Right atrium auricular region (tissue), 2 donors: ENCODE results near the gene KLHDC3. TPM values are rescaled to one million over a fixed set of nuclear protein-coding genes. Genes with fewer than 3 reads are reported as not detected.

ENCODE experiments used
- DNase-seq: peaks from one replicate; pipeline ENCODE4 v3.0.0-alpha.2; 2019; ENCODE audit warnings: low spot score
- H3K27ac ChIP-seq, 2 donors: fragments of 200-600 bp; sonication (generic); 1 replicate in 1 of 2; 2 replicates in 1 of 2; pipeline ENCODE4 v1.5.1; 2016 to 2019
- H3K27me3 ChIP-seq, 2 donors: fragments of 200-600 bp; sonication (generic); one replicate each; pipeline versions ENCODE4 v1.5.1 to v1.6.0; 2017 to 2019
- H3K36me3 ChIP-seq: fragments of 200-600 bp; sonication (generic); one replicate; pipeline ENCODE4 v1.5.1; 2016
- H3K4me1 ChIP-seq, 2 donors: fragments of 200-600 bp; sonication (generic); one replicate each; pipeline versions ENCODE4 v1.5.1 to v1.6.0; 2017 to 2019
- H3K4me3 ChIP-seq, 2 donors: fragments of 200-600 bp; sonication (generic); 1 replicate in 1 of 2; 2 replicates in 1 of 2; pipeline ENCODE4 v1.5.1; 2017 to 2019; ENCODE audit warnings: mild to moderate bottlenecking in 1 of 2, moderate library complexity in 1 of 2
- H3K9me3 ChIP-seq, 2 donors: fragments of 200-600 bp; sonication (generic); one replicate each; pipeline ENCODE4 v1.5.1; 2019
- total RNA-seq, 2 donors: library from RNA; depleted of rRNA; stranded (reverse); fragments of >200 nt; gene quantifications; one replicate each; pipeline ENCODE4 v1.1.0, GENCODE V29; 2016
- TF ChIP-seq, protein P1 (sequence below), 2 donors: fragments of 200-600 bp; sonication (generic); IDR thresholded peaks; one replicate each; pipeline ENCODE4 v1.5.1; 2019; ENCODE audit warnings: antibody characterized with exemption in 2 of 2

The KLHDC3 gene
- total RNA-seq, 2 donors from 2014 or later: 122 to 153 TPM

DNA sequence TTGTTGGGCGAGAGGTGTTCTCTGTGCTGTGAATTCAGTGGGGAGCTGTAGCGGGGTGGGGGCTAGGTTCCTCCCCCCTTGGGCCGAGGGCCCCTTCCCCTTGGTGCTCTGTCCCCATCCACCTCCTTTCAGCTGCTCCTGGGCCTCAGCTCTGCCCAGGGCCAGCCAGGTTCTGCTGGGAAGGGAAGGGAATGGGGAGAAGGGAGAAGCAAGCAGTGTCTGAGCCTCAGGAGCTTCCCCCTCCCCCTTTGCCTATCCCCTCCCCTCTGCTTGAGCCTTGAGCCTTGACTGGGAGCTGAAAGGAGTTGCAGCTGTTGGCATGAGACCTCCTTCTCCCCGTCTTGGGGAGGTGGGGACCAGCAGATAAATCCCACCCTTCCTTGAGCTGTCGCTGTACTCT, 6.8 kb downstream of the KLHDC3 start:
- Histone ChIP-seq H3K27me3 (no peaks in the 10 kb centered on the region), H3K27ac (peak overlapping the region; percentile 78 to 93), H3K9me3 (no peaks in the 10 kb centered on the region), H3K36me3 (peaks cover 49% of the 10 kb centered on the region), H3K4me3 (peak overlapping the region; percentile 81 to 84), H3K4me1 (peaks cover 0 to 58% of the 10 kb centered on the region in 2 donors)
- no peak for DNase-seq
- TF ChIP-seq, protein P1, sequence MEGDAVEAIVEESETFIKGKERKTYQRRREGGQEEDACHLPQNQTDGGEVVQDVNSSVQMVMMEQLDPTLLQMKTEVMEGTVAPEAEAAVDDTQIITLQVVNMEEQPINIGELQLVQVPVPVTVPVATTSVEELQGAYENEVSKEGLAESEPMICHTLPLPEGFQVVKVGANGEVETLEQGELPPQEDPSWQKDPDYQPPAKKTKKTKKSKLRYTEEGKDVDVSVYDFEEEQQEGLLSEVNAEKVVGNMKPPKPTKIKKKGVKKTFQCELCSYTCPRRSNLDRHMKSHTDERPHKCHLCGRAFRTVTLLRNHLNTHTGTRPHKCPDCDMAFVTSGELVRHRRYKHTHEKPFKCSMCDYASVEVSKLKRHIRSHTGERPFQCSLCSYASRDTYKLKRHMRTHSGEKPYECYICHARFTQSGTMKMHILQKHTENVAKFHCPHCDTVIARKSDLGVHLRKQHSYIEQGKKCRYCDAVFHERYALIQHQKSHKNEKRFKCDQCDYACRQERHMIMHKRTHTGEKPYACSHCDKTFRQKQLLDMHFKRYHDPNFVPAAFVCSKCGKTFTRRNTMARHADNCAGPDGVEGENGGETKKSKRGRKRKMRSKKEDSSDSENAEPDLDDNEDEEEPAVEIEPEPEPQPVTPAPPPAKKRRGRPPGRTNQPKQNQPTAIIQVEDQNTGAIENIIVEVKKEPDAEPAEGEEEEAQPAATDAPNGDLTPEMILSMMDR (IDR thresholded peaks at IDR 0.05): no peak

DNA sequence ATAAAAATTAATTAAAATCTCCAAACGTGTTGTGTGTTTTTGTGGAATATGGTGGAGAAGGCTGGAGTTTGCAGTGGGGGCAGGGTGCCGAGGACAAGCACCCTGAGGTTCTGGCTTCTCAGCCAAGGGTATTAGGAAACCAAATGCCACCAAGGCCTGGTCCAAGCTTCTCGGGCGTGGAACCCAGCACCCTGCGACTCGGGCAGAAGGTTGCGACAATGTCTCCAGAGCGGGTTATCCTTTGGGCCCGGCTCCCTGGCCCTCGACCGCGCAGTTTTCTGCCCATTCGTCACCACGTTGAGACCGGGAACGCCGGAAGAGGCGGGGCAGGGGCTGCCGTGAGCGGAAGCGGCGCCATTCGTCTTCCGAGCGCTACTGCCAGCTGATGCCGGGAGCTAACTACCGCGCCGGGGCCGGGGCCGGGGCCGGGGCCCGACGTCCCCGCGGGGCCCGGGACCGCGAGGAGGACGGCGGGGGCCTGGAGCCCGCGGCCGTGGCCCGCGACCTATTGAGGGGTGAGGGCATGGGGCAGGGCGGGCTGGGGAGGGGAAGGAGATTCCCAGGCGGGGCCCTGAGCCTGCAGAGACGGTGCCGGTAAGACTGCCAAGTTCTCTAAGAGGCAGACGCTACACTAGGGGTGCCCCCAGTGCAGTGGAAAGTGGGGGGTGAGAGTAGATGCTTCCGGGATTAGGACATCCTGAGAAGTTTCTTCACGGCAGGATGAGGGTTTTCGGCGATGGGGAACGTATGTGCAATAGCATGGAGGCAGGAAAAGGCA, 7.4 kb downstream of the KLHDC3 start, which contains the start of gene RRP36:
Gene RRP36 (plus strand): TSS at position 354 of the 778 bp plus-strand sequence. CDS start 32 bp downstream, at position 386.
- peak within 1 kb of the TSS; percentile 81 to 84 for H3K4me3 ChIP-seq
- peak within 1 kb of the TSS; percentile 78 to 93 for H3K27ac ChIP-seq
- peak; percentile 83 for DNase-seq
- no peaks in the 10 kb centered on the region for H3K9me3 ChIP-seq
- peaks cover 0 to 52% of the 10 kb centered on the region in 2 donors for H3K4me1 ChIP-seq
- no peaks in the 10 kb centered on the region for H3K27me3 ChIP-seq
- H3K36me3 ChIP-seq: peaks cover 55% of the 10 kb centered on the region
- TF ChIP-seq, protein P1 (IDR thresholded peaks at IDR 0.05): no peak

DNA sequence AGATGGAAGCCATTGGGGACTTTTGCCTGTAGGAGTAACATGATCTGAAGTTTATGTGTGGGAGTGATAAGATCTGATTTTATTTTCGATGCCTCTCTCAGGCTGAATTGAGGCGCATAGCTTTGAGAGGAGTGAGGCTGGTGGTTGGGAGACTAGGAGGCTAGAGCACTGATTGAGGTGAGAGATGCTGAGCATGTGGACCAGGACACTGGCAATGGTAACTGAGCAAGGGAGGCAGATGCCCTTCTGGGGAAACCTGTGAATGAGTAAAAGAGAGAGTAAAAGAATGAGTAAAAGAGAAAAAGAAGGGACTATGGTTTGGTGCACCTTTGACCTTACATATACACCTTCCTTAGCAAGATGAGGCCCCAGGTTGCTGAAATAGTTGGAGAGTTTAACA, 10.4 kb downstream of the KLHDC3 start:
- no peaks in the 10 kb centered on the region for H3K9me3 ChIP-seq
- H3K27ac ChIP-seq: no peak overlapping the region
- no peak overlapping the region for H3K4me3 ChIP-seq
- H3K36me3 ChIP-seq: peaks cover 61% of the 10 kb centered on the region
- H3K27me3 ChIP-seq: no peaks in the 10 kb centered on the region
- no peak for DNase-seq
- H3K4me1 ChIP-seq: peaks cover 0 to 33% of the 10 kb centered on the region in 2 donors
- TF ChIP-seq, protein P1 (IDR thresholded peaks at IDR 0.05): no peak

DNA sequence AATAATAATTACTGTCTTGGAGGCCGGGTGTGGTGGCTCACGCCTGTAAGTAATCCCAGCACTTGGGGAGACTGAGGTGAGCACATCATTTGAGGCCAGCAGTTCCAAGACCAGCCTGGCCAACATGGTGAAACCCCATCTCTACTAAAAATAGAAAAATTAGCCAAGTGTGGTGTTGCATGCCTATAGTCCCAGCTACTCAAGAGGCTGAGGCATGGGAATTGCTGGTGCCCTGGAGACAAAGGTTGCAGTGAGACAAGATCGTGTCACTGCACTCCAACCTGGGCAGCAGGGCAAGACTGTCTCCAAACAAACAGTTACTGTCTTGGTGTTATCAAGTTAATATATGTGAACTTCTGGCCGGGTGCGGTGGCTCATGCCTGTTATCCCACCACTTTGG, 12.3 kb downstream of the KLHDC3 start:
- TF ChIP-seq, protein P1 (IDR thresholded peaks at IDR 0.05): no peak
- H3K4me1 ChIP-seq: peaks cover 0 to 21% of the 10 kb centered on the region in 2 donors
- DNase-seq: no peak
- H3K27ac ChIP-seq: no peak overlapping the region
- H3K27me3 ChIP-seq: no peaks in the 10 kb centered on the region
- no peak overlapping the region for H3K4me3 ChIP-seq
- peaks cover 58% of the 10 kb centered on the region for H3K36me3 ChIP-seq
- H3K9me3 ChIP-seq: no peaks in the 10 kb centered on the region

DNA sequence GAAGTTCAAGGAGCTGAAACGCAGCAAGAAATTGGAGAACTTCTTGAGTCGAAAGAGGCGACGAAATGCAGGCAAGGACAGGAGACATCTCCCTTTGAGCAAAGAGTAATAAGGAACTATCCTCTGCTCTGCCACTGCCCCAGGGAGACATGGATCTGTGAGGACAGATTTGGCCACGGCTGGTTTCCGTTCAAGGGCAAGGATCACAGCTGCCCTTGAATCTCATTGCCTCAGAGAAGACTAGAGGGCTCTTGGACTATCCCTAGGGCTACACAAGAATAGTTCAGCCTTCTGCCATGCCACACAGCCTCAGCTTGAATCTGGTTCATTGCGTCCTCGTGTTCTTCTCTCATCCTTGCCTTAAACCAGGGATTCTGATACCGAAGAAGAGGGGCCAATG, 15.1 kb downstream of the KLHDC3 start:
- Histone ChIP-seq H3K36me3 (peaks cover 70% of the 10 kb centered on the region), H3K27ac (no peak overlapping the region)
- TF ChIP-seq, protein P1 (IDR thresholded peaks at IDR 0.05): no peak

More for the DNA sequence above, 15.1 kb downstream of the KLHDC3 start:
- no peak overlapping the region for H3K4me3 ChIP-seq
- no peak for DNase-seq
- H3K4me1 ChIP-seq: peaks cover 0 to 2% of the 10 kb centered on the region in 2 donors
- H3K9me3 ChIP-seq: no peaks in the 10 kb centered on the region
- H3K27me3 ChIP-seq: no peaks in the 10 kb centered on the region
